PC-9 (cell line): ENCODE results near the gene KCNH1.

Source experiments
- CTCF ChIP-seq: fragments of 200-600 bp; sonication (generic); conservative IDR thresholded peaks from 2 replicates; pipeline ENCODE4 v1.6.1; 2017; ENCODE audit warnings: mixed run types, antibody characterized with exemption, mild to moderate bottlenecking, moderate library complexity
- EZH2 ChIP-seq: fragments of 200-600 bp; sonication (generic); IDR thresholded peaks from 2 replicates; pipeline ENCODE4 v1.8.0; 2017; ENCODE audit warnings: antibody characterized with exemption, low read depth

- TF ChIP-seq CTCF (no peak), EZH2 (no peak)
Measured at GRCh38 chr1:210739627-210740026, 394.3 kb downstream of the KCNH1 start.
